Measurements from ENCODE around the gene ITIH4. TPM values are rescaled to one million over a fixed set of nuclear protein-coding genes. Genes with fewer than 3 reads are reported as not detected.

ITIH4 gene
- total RNA-seq, 2 donors from 2014 or later, result 2.1 to 7.3 TPM

DNA sequence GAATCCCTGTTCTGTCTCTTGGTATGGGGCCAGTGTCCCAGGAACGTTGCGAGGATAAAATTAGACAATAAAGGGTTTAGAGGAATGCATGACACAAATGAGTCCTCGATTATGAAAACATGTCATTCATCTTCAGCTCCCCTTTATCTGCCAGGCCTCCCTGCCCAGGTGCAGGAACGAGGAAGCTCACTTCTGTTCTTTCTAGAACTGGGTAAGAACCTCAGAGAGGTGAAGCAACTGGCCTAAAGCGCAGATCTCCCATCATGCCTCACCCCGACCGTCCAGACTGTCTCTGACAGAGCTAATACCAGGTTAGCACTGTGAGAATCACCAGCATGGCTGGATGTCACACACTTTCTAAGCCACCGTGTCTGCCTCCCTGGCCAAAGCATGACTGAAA lies 54.6 kb downstream of the ITIH4 start:
- no peaks in the 10 kb centered on the region for H3K27me3 ChIP-seq
- H3K4me1 ChIP-seq, result no peaks in the 10 kb centered on the region
- H3K9ac ChIP-seq (ENCODE audit: low read depth in 2 of 2, low read length in 2 of 2), result no peak overlapping the region
- intact Hi-C loops (cut with DNase I), result no loop called here
- H3K36me3 ChIP-seq, result no peaks in the 10 kb centered on the region
- H3K27ac ChIP-seq, result no peak overlapping the region
- TF ChIP-seq, protein P1, sequence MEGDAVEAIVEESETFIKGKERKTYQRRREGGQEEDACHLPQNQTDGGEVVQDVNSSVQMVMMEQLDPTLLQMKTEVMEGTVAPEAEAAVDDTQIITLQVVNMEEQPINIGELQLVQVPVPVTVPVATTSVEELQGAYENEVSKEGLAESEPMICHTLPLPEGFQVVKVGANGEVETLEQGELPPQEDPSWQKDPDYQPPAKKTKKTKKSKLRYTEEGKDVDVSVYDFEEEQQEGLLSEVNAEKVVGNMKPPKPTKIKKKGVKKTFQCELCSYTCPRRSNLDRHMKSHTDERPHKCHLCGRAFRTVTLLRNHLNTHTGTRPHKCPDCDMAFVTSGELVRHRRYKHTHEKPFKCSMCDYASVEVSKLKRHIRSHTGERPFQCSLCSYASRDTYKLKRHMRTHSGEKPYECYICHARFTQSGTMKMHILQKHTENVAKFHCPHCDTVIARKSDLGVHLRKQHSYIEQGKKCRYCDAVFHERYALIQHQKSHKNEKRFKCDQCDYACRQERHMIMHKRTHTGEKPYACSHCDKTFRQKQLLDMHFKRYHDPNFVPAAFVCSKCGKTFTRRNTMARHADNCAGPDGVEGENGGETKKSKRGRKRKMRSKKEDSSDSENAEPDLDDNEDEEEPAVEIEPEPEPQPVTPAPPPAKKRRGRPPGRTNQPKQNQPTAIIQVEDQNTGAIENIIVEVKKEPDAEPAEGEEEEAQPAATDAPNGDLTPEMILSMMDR (IDR thresholded peaks at IDR 0.05), result no peak
- no peaks in the 10 kb centered on the region for H3K9me3 ChIP-seq
- no peak overlapping the region for H3K4me3 ChIP-seq
- no peak for DNase-seq

DNA sequence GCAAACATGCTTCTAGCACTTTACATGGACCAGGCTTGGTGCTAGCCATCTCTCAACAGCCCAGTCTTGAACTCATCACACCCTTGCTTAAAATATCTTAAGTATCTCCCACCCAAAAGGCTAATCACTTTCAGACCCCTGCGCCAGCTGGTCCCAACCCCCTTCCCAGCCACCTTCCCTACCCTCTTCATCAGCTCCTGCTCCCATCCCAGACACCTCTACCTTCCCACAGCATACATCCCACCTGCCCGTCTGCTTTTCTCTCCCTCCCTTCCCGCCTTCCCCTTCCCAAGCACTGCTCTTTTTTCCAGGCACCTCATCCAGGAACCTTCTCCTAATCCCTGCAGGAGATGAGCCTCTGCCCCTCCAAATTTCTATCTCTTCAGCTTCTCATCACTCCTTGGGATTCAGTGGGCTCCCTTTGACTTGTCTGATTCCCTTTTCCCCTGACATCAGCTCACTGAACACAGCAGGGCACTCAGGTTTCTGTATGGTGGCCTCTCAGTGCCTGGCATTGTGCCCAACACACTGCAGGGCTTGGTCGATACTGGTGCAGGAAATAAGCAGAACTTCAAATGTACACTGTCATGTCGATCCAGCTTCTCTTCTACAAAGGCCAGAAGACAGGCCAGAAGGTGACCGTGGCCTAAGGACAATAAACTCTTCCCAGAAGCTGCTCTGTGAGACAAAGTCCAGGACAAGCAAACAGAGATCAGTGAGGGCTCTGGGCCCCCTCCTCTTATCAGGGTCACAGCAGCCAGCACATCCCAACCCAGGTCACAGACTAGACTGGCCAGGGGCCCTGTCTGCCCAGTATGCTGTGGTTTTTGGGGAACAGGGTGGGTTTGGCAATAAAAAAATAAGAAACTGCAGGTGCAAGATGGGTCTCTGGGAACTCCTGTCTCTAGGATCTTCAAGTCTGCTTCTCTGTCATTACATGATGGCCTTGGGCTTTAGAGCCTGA lies 55.3 kb downstream of the ITIH4 start:
- Histone ChIP-seq H3K4me3 (no peak overlapping the region), H3K27me3 (no peaks in the 10 kb centered on the region), H3K27ac (no peak overlapping the region), H3K36me3 (no peaks in the 10 kb centered on the region), H3K9me3 (no peaks in the 10 kb centered on the region), H3K9ac (ENCODE audit: low read depth in 2 of 2, low read length in 2 of 2) (no peak overlapping the region), H3K4me1 (no peaks in the 10 kb centered on the region)
- intact Hi-C loops (cut with DNase I), result no loop called here
- DNase-seq, result no peak
- TF ChIP-seq, protein P1 (IDR thresholded peaks at IDR 0.05), result no peak

DNA sequence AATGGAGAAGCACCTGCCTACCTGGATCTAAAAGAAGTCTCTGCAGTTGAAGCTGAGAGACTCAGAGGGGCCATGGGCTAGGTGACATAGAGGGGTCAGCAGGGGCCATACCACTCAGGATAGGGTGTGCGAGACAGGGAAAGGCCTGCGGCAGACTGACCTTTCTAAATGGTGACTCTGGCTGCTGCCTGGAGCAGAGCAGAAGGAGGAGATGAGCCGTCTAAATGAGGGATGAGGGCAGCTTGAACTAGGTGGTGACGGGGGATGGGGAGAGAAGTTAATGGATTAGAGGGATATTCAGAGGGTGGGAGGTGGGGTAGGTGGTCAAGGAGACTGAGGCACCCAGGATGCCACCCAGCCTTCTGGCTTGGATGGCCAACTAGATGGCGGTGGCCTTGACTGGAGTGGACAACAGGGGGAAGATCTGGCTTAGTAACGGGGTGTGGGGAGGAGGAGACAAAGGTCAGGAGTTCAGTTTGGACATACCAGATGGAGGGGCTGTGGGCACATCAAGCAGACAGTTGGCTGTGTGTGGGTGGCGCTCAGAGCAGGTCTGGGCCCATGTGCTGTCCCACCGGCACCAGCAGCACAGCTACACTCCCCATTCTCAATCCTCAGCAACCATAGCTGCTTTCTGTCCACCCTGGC lies 56.3 kb downstream of the ITIH4 start:
- no peaks in the 10 kb centered on the region for H3K4me1 ChIP-seq
- no peak overlapping the region for H3K4me3 ChIP-seq
- H3K9me3 ChIP-seq, result no peaks in the 10 kb centered on the region
- no peak overlapping the region for H3K9ac ChIP-seq (ENCODE audit: low read depth in 2 of 2, low read length in 2 of 2)
- H3K27me3 ChIP-seq, result no peaks in the 10 kb centered on the region
- no peaks in the 10 kb centered on the region for H3K36me3 ChIP-seq
- TF ChIP-seq, protein P1 (IDR thresholded peaks at IDR 0.05), result no peak
- DNase-seq, result no peak
- intact Hi-C loops (cut with DNase I), result no loop called here
- H3K27ac ChIP-seq, result no peak overlapping the region

DNA sequence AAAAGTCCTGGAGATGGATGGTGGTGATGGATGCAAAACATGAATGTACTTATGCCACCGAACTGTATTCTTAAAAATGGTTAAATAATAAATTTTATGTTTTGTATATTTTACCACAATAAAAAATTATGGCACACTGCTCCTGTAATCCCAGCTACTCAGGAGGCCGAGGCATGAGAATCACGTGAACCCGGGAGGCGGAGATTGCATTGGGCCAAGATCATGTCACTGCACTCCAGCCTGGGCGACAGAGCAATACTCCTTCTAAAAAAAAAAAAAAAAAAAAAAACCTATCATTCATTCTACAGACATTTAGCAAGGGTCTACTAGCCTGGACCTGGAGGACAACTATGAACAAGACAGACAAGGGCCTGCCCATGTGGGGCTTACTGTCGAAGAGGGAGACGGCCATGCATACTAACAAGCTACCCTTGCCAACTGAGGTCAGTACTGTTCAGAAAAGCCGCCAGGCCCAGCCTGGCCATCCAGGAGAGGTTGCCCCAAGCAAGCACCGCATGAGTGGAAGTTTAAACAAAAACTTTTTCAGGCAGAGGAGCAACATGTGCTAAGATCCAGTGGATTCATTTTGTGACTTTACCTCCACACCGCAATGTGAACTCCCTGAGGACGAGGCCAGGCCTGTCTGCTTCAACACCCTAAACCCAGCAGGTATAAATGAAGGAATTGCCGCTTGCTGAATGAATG lies 57.0 kb downstream of the ITIH4 start:
- no peak overlapping the region for H3K27ac ChIP-seq
- no peak overlapping the region for H3K4me3 ChIP-seq
- no peaks in the 10 kb centered on the region for H3K36me3 ChIP-seq
- DNase-seq, result no peak
- no peak overlapping the region for H3K9ac ChIP-seq (ENCODE audit: low read depth in 2 of 2, low read length in 2 of 2)
- TF ChIP-seq, protein P1 (IDR thresholded peaks at IDR 0.05), result no peak
- no peaks in the 10 kb centered on the region for H3K4me1 ChIP-seq
- intact Hi-C loops (cut with DNase I), result no loop called here
- H3K9me3 ChIP-seq, result no peaks in the 10 kb centered on the region
- no peaks in the 10 kb centered on the region for H3K27me3 ChIP-seq

DNA sequence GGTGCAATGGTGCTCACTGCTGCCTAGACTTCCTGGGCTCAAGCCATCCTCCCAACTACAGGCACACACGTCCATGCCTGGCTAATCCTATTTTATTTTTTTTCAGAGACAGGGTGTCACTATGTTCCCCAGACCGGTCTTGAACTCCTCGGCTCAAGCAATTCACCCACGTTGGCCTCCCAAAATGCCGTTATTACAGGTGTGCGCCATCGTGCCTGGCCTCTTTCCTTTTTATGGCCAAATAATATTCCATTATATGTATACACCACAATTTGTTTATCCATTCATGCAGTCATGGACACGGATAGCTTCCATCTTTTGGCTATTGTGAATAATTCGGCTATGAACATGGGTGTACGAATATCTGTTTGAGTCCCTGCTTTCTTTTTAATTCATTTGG lies 58.8 kb downstream of the ITIH4 start:
- TF ChIP-seq, protein P1 (IDR thresholded peaks at IDR 0.05), result no peak
- no peaks in the 10 kb centered on the region for H3K9me3 ChIP-seq
- no peak for DNase-seq
- intact Hi-C loops (cut with DNase I), result no loop called here
- no peak overlapping the region for H3K4me3 ChIP-seq
- H3K27ac ChIP-seq, result no peak overlapping the region
- H3K4me1 ChIP-seq, result no peaks in the 10 kb centered on the region
- no peaks in the 10 kb centered on the region for H3K27me3 ChIP-seq
- no peaks in the 10 kb centered on the region for H3K36me3 ChIP-seq
- H3K9ac ChIP-seq (ENCODE audit: low read depth in 2 of 2, low read length in 2 of 2), result no peak overlapping the region
